ENCODE results near the gene NPFFR2. TPM values are rescaled to one million over a fixed set of nuclear protein-coding genes. Genes with fewer than 3 reads are reported as not detected.
"Not testable (repeated sequence)": the region's sequence is repeated elsewhere in the genome, so short reads cannot be mapped to it uniquely, and the experiment has no call there.

The NPFFR2 gene
- total and polyA plus RNA-seq, 2 experiments from 2014 or later = 0.28 to 2.9 TPM

DNA sequence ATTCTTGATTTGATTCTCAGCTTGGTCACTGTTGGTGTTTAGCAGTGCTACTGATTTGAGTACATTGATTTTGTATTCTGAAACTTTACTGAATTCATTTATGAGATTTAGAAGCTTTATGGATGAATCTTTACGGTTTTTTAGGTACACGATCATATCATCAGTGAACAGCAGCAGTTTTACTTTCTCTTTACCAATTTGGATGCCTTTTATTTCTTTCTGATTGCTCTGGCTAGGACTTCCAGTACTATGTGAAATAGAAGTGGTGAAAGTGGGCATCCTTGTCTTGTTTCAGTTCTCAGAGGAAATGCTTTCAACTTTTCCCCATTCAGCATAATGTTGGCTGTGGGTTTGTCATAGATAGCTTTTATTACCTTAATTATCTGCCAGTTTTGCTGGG, 58.8 kb downstream of the NPFFR2 start:
- H3K4me1 Mint-ChIP-seq; DNase-seq (ENCODE audit: low spot score); H3K27ac Mint-ChIP-seq; H3K4me3 ChIP-seq; H3K36me3 ChIP-seq (ENCODE audit: insufficient read depth); H3K79me2 ChIP-seq (replicated peaks; ENCODE audit: insufficient read depth); H3K9me3 Mint-ChIP-seq; H3K9me2 ChIP-seq (ENCODE audit: insufficient read depth); H2AFZ ChIP-seq; H3K4me2 ChIP-seq; H3K4me1 ChIP-seq (ENCODE audit: insufficient read depth); H3K27ac ChIP-seq (ENCODE audit: low read depth); H3K27me3 ChIP-seq (ENCODE audit: insufficient read depth); H3K27me3 Mint-ChIP-seq (ENCODE audit: insufficient read depth, low read depth, poor library complexity); ATAC-seq; H3F3A ChIP-seq (replicated peaks; ENCODE audit: low read depth); H3K4me3 Mint-ChIP-seq; H4K20me1 ChIP-seq (replicated peaks; ENCODE audit: insufficient read depth): not testable (repeated sequence)
- peaks cover 30% of the 10 kb centered on the region; the same call in 2 of the 3 replicates for H3K36me3 Mint-ChIP-seq (ENCODE audit: low read depth)

DNA sequence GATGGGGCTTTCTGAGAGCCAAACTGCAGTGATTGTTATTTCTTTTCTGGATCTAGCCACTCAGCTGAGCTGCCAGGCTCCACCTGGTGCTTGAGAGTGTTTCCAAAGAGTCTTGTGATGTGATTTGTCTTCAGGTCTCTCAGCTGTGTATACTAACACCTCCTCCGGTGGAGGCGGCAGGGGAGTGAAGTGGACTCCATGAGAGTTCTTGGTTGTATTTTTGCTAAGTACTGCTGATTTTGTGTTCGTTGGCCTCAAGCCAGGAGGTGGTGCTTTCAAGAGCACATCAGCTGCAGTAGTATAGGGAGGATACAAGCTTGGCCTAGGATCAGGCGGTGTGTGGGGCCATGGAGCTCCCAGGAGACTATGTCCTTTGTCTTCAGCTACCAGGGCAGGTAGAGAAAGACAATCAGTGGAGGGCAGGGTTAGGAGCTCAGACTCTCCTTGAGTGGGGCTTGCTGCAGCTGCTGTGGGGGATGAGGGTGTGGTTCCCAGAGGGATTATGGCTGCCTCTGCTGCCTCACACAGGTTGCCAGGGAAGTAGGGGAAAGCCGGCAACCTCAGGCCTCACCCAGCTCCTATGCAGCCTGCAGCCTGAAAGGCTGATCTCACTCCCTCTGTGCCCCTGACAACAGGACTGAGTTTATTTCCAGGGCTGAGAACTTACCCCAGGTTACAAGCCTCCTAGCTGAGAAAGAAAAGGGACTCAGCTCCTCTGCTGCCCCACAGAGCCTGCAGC, 62.4 kb downstream of the NPFFR2 start:
- Mint-ChIP-seq H3K4me1 (peaks cover 9% of the 10 kb centered on the region; the same call in 1 of the 3 replicates), H3K36me3 (ENCODE audit: low read depth) (peaks cover 30% of the 10 kb centered on the region; the same call in 2 of the 3 replicates), H3K27ac (0 out of 2 replicates have a peak overlapping the region, but pooled peaks have one; percentile 46), H3K4me3 (no peak overlapping the region), H3K9me3 (peaks cover 8% of the 10 kb centered on the region; the same call in 2 of the 3 replicates), H3K27me3 (ENCODE audit: insufficient read depth, low read depth, poor library complexity) (no peaks in the 10 kb centered on the region)
- Histone ChIP-seq H2AFZ (no peak overlapping the region), H3K79me2 (replicated peaks; ENCODE audit: insufficient read depth) (no peaks in the 10 kb centered on the region), H3F3A (replicated peaks; ENCODE audit: low read depth) (no peaks in the 10 kb centered on the region), H3K27me3 (ENCODE audit: insufficient read depth) (no peaks in the 10 kb centered on the region), H3K9me2 (ENCODE audit: insufficient read depth) (peaks cover 11% of the 10 kb centered on the region), H3K4me3 (no peak overlapping the region), H4K20me1 (replicated peaks; ENCODE audit: insufficient read depth) (no peaks in the 10 kb centered on the region), H3K4me1 (ENCODE audit: insufficient read depth) (peaks cover 10% of the 10 kb centered on the region; the same call in 1 of the 2 replicates), H3K27ac (ENCODE audit: low read depth) (no peak overlapping the region), H3K36me3 (ENCODE audit: insufficient read depth) (no peaks in the 10 kb centered on the region), H3K4me2 (no peak overlapping the region)
- DNase-seq (ENCODE audit: low spot score) (no peak), ATAC-seq (no peak)
- TF ChIP-seq EZH2phosphoT487 (IDR thresholded peaks at IDR 0.05; ENCODE audit: unreplicated experiment) (no peak), EZH2 (IDR thresholded peaks at IDR 0.05; ENCODE audit: low read depth, unreplicated experiment) (no peak), JUNB (IDR thresholded peaks at IDR 0.05; ENCODE audit: unreplicated experiment) (no peak), POLR2AphosphoS5 (IDR thresholded peaks at IDR 0.05; ENCODE audit: low read depth) (no peak), ZNF114 (CRISPR knock-in tag; IDR thresholded peaks at IDR 0.05) (no peak), NANOG (IDR thresholded peaks at IDR 0.05; ENCODE audit: borderline replicate concordance) (no peak), CREB1 (CRISPR knock-in tag; IDR thresholded peaks at IDR 0.05; ENCODE audit: low read depth) (no peak), ZNF331 (CRISPR knock-in tag; IDR thresholded peaks at IDR 0.05; ENCODE audit: low read depth) (no peak), CTCF (conservative IDR thresholded peaks at IDR 0.05; ENCODE audit: low read depth in 2 of 2) (no peak), ZNF462 (CRISPR knock-in tag; IDR thresholded peaks at IDR 0.05) (no peak)
- TF ChIP-seq, protein P1, sequence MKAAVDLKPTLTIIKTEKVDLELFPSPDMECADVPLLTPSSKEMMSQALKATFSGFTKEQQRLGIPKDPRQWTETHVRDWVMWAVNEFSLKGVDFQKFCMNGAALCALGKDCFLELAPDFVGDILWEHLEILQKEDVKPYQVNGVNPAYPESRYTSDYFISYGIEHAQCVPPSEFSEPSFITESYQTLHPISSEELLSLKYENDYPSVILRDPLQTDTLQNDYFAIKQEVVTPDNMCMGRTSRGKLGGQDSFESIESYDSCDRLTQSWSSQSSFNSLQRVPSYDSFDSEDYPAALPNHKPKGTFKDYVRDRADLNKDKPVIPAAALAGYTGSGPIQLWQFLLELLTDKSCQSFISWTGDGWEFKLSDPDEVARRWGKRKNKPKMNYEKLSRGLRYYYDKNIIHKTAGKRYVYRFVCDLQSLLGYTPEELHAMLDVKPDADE (IDR thresholded peaks at IDR 0.05) = no peak

All from GM23338 (cell line).